CD4-positive, alpha-beta T cell (primary cell): ENCODE measurements around the gene GRID1. TPM values are rescaled to one million over a fixed set of nuclear protein-coding genes. Genes with fewer than 3 reads are reported as not detected.

Source experiments
- ATAC-seq: fragments of 200-7000 bp; cut with Tn5 transposase; one replicate; pipeline ENCODE4 v1.10.0; 2022; ENCODE audit warnings: mild to moderate bottlenecking; ENCODE audit not compliant: poor library complexity
- CTCF ChIA-PET: fragments of 350-600 bp; sonication (Branson Sonifier 250); formaldehyde crosslinking; loops from one replicate; lab custom pipeline; 2021; ENCODE audit warnings: antibody characterized with exemption, inconsistent platforms; lab: Charles Lee
- POLR2A ChIA-PET: fragments of 350-600 bp; sonication (Branson Sonifier 250); formaldehyde crosslinking; loops from one replicate; lab custom pipeline; 2021; ENCODE audit warnings: antibody characterized with exemption, inconsistent platforms; lab: Charles Lee
- DNase-seq, 14 experiments: peaks; one replicate each; pipeline ENCODE4 v3.0.0-alpha.2; 2013 to 2020; ENCODE audit warnings: mixed read lengths in 2 of 14
- H3K27ac ChIP-seq, 2 donors: one replicate each; pipeline versions ENCODE4 v1.5.1 to v1.7.0; 2013; ENCODE audit warnings: low read length in 2 of 2, low read depth in 1 of 2, mild to moderate bottlenecking in 1 of 2
- H3K27me3 ChIP-seq, 2 experiments: 1 replicate in 1 of 2; 2 replicates in 1 of 2; pipeline versions ENCODE4 v1.6.1 to v1.7.0; 2013; ENCODE audit warnings: low read length in 2 of 2, control low read depth in 1 of 2, mild to moderate bottlenecking in 1 of 2, moderate library complexity in 1 of 2; ENCODE audit not compliant: insufficient read depth in 2 of 2, control insufficient read depth in 1 of 2
- H3K36me3 ChIP-seq: one replicate; pipeline ENCODE4 v1.6.1; 2013; ENCODE audit warnings: low read length, control low read depth; ENCODE audit not compliant: insufficient read depth
- H3K4me1 ChIP-seq: one replicate; pipeline ENCODE4 v1.6.1; 2013; ENCODE audit warnings: low read length, control low read depth; ENCODE audit not compliant: insufficient read depth
- H3K4me3 ChIP-seq: one replicate; pipeline ENCODE4 v1.5.1; 2013; ENCODE audit warnings: mild to moderate bottlenecking, low read length, moderate library complexity
- H3K9me3 ChIP-seq, 2 experiments: 1 replicate in 1 of 2; 2 replicates in 1 of 2; pipeline versions ENCODE4 v1.6.1 to v1.7.0; 2013; ENCODE audit warnings: low read length in 2 of 2, mild to moderate bottlenecking in 2 of 2, control low read depth in 1 of 2, moderate library complexity in 1 of 2; ENCODE audit not compliant: control insufficient read depth in 1 of 2, insufficient read depth in 1 of 2
- H3K27ac Mint-ChIP-seq: one replicate; pipeline ENCODE4 v1.8.0; 2020; ENCODE audit warnings: mixed read lengths
- H3K27me3 Mint-ChIP-seq: one replicate; pipeline ENCODE4 v1.8.0; 2021; ENCODE audit warnings: mixed read lengths
- H3K36me3 Mint-ChIP-seq: one replicate; pipeline ENCODE4 v1.8.0; 2021; ENCODE audit warnings: low read depth, mixed read lengths
- H3K4me1 Mint-ChIP-seq: one replicate; pipeline ENCODE4 v1.8.0; 2021; ENCODE audit warnings: low read depth, mixed read lengths
- H3K4me3 Mint-ChIP-seq: one replicate; pipeline ENCODE4 v1.8.0; 2020; ENCODE audit warnings: mild to moderate bottlenecking, mixed read lengths
- H3K9me3 Mint-ChIP-seq: one replicate; pipeline ENCODE4 v1.8.0; 2020; ENCODE audit warnings: mixed read lengths
- CTCF ChIP-seq: fragments of 200-600 bp; IDR thresholded peaks from one replicate; pipeline ENCODE4 v1.8.0; 2022; ENCODE audit warnings: antibody characterized with exemption, mild to moderate bottlenecking
- intact Hi-C, 2 experiments: fragments of 100-400 bp; cut with DNase I in 1 of 2; cut with micrococcal nuclease in 1 of 2; formaldehyde crosslinking; loops; one replicate each; pipeline versions ENCODE4 v1.15.1 to v1.9.0; 2023 to 2025; cut with DNase I, micrococcal nuclease
- total RNA-seq, 174 experiments: library from RNA in 2 of 174; stranded (reverse) in 2 of 174; gene quantifications; one replicate each; pipeline ENCODE4 v1.2.3 and lab custom pipeline; 2021 to 2026

Gene GRID1
- total RNA-seq, 2 experiments from 2014 or later = not detected

DNA sequence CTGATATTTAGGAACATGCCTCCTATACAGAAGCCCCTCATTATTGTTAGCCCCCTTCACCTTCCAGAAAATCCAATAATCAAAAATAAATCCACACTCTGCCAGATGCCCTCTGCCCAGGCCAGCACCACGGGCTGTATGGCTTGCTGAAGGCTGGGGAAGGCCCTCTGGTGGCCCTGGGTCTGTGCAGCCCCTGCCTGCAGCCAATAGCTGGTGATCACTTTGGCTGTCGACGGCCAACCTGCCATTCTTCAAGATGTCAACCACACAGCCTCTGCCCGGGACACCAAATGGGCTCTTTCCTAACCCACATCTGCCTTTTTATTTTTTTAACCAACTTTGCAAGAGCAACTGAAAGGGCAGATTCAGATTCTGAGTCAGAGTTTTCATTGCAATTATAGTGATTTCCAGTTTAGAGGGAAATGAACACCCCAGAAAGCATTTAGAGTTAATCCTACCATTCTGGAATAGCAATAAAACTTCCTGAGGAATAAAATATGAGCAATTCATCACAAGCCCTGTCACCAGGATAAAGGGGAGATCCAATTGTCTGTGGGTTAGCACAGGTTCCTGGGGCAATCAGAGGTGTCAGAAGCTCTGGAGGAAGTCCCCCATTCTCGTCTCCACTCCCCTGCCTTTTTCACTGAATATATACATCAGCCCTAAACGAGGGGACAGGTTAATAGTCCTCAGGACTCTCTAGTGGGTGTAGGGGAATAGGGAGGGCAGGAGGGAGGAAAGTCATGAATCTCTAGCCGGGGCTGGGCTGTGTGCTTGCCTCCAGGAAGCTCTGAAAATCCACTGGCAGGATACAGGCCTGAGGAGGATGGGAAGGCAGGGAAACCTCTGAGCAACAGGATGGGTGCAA, 211.3 kb downstream of the GRID1 start:
- H3K4me3 Mint-ChIP-seq = no peak overlapping the region
- ChIA-PET CTCF (no interaction called here), POLR2A (no interaction called here)
- peaks cover 0 to 2% of the 10 kb centered on the region in 2 experiments for H3K27me3 ChIP-seq
- H3K9me3 Mint-ChIP-seq = no peaks in the 10 kb centered on the region
- intact Hi-C loops = no loop called here
- H3K27ac Mint-ChIP-seq = no peak overlapping the region
- H3K36me3 ChIP-seq = no peaks in the 10 kb centered on the region
- no peak for ATAC-seq
- TF ChIP-seq CTCF = no peak
- no peak for DNase-seq
- no peaks in the 10 kb centered on the region for H3K4me1 Mint-ChIP-seq
- no peaks in the 10 kb centered on the region for H3K9me3 ChIP-seq
- H3K36me3 Mint-ChIP-seq = no peaks in the 10 kb centered on the region
- no peak overlapping the region for H3K4me3 ChIP-seq
- H3K27me3 Mint-ChIP-seq = peaks cover 3% of the 10 kb centered on the region
- no peak overlapping the region for H3K27ac ChIP-seq
- H3K4me1 ChIP-seq = no peaks in the 10 kb centered on the region

DNA sequence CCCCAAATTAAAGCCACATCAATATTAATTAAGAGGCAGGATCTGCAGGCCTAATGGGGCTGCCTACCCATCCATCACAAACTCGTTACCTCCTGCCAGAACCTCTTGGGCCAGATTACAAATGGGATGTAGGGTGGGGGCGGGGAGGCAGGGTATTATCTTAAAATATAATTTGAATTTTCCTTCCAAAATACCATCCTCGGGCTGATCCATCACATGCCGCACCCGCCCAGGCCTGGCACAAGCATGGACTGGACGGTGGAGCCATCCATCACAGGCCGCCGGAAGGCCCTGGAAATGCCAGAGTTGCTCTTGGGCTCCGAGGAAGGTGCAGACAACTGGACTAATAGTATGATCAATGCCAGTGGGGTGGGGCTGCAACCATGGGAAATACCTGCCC, 212.8 kb downstream of the GRID1 start:
- Mint-ChIP-seq H3K36me3 (no peaks in the 10 kb centered on the region), H3K4me1 (no peaks in the 10 kb centered on the region), H3K9me3 (no peaks in the 10 kb centered on the region), H3K4me3 (no peak overlapping the region), H3K27me3 (peaks cover 3% of the 10 kb centered on the region), H3K27ac (no peak overlapping the region)
- ATAC-seq = no peak
- CTCF ChIA-PET = no interaction called here
- TF ChIP-seq CTCF = no peak
- POLR2A ChIA-PET = no interaction called here
- DNase-seq = no peak
- Histone ChIP-seq H3K4me1 (no peaks in the 10 kb centered on the region), H3K4me3 (no peak overlapping the region), H3K9me3 (no peaks in the 10 kb centered on the region), H3K27me3 (no peaks in the 10 kb centered on the region), H3K27ac (no peak overlapping the region), H3K36me3 (no peaks in the 10 kb centered on the region)
- intact Hi-C loops = no loop called here

DNA sequence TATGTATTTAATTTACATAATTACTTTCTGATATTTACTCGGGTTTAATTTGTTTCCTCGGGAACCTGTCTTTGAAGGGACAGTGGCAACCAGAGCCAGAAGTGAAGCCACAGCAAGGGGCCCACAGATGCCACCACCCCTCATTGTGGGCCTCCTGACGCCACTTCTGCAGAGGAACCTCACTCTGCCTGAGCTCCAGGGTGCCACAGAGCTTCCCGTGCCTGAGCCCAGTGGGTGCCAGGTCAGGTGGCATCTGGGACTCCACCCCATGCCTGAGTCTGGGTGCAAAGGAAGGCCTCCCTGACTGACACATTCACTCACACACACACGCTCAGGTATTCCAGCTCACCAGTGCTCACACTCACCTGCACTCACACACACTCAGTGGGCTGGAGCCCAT, 213.7 kb downstream of the GRID1 start:
- Histone ChIP-seq H3K27ac (no peak overlapping the region), H3K9me3 (no peaks in the 10 kb centered on the region), H3K4me1 (no peaks in the 10 kb centered on the region), H3K4me3 (no peak overlapping the region), H3K36me3 (no peaks in the 10 kb centered on the region), H3K27me3 (no peaks in the 10 kb centered on the region)
- H3K36me3 Mint-ChIP-seq = no peaks in the 10 kb centered on the region
- no peak for TF ChIP-seq CTCF
- H3K9me3 Mint-ChIP-seq = no peaks in the 10 kb centered on the region
- ChIA-PET POLR2A (no interaction called here), CTCF (no interaction called here)
- ATAC-seq (no peak), DNase-seq (no peak)
- H3K4me1 Mint-ChIP-seq = no peaks in the 10 kb centered on the region
- H3K4me3 Mint-ChIP-seq = no peak overlapping the region
- intact Hi-C loops = no loop called here
- H3K27me3 Mint-ChIP-seq = peaks cover 3% of the 10 kb centered on the region
- no peak overlapping the region for H3K27ac Mint-ChIP-seq
